Stimulated activated CD8-positive, alpha-beta memory T cell treated with anti-CD3 and anti-CD28 coated beads, Interleukin-15, amount 100 ng/mL, for 24 hours (primary cell): ENCODE data around the gene HIC2.
A peak's percentile ranks its signal among the peaks of the same experiment; 100 is the strongest.
"Not testable (repeated sequence)": the region's sequence is repeated elsewhere in the genome, so short reads cannot be mapped to it uniquely, and the experiment has no call there.

Source experiments
- DNase-seq: peaks from one replicate; pipeline ENCODE4 v3.0.0-alpha.2; 2020; ENCODE audit warnings: low read depth

Gene HIC2

DNA sequence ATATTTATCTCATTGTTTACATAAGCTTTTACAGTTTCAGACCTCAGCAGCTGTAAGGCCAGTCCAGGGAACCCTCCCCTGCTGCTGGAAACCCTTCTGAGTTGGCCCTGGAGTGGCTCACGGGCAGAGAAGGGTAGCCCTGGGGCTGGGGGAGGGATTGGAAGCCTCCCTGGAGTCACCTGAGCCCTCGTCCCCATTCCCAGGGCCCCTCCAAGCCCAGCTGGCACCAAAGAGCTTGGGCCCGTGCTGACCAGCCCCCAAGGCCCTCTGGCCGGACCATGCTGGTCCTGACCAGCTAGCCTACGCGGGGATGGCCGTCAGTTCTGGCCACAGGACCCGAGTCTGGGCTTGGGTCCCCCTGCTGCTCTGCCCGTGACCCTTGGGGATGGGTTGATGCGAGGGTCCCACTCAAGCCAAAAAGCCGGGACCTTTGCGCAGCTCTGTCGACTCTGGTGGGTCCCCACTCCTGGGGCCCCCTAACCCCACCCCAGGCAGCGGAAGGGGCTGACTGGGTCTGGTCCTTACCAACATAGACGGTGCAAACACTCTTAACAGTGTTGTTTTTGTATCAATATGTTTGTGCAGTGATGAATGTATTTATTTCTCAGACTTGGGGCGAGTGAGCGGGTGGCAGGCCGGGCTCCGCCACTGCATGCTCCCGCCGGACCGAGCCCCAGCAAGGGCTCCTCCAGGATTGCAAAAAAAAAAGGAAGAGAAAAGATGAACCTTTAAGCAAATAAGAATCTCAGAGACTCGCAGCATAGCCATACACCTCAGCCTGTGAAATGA lies 32.6 kb downstream of the HIC2 start:
- no peak for DNase-seq

DNA sequence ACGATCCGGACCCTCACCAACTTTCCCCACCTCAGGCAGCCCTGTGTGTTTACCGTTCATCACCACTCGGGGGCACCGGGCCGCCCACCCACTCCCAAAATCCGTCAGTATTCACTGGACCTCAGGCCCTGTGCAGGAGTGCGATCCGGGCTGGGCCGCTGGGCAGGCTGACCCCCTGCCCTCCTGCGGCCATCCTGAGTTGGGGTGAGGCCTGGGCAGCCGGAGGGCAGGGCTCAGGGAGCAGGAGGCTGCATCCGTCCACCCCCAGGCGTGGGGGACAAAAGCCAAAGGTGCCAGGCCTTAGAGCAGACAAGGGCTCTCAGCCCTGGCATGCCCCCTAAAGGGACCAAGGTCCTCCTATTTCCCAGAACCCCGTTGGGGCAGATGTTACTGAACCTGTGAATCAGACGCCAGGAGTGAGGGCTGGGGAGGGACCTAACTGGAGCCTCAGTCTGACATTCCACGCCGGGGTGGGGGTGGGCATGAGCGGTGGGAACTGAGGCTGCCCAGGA lies 33.2 kb downstream of the HIC2 start:
- DNase-seq = no peak

DNA sequence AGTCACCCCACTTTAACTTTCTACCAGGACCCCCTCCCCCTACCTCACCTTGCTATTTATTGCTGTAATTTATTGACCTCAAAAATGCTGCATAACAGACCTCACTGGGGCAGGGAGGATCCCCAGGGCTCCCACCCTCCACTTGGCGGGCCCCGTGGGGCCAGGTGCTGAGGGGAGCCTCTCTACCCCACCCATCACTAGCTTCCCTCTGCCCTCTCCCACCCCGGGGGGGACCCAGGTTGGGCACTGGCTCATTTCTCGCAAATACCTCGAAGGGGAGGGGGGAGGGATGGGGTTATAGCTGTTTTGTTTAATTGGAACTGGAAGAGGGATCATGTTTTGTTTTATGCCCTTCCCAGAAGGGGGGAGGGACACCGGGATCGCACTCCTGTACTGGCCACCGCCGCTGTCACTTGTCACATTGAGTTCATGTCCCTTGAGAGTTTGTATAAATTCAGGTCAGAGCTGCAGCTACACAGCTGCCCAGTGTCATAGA lies 33.7 kb downstream of the HIC2 start:
- no peak for DNase-seq

DNA sequence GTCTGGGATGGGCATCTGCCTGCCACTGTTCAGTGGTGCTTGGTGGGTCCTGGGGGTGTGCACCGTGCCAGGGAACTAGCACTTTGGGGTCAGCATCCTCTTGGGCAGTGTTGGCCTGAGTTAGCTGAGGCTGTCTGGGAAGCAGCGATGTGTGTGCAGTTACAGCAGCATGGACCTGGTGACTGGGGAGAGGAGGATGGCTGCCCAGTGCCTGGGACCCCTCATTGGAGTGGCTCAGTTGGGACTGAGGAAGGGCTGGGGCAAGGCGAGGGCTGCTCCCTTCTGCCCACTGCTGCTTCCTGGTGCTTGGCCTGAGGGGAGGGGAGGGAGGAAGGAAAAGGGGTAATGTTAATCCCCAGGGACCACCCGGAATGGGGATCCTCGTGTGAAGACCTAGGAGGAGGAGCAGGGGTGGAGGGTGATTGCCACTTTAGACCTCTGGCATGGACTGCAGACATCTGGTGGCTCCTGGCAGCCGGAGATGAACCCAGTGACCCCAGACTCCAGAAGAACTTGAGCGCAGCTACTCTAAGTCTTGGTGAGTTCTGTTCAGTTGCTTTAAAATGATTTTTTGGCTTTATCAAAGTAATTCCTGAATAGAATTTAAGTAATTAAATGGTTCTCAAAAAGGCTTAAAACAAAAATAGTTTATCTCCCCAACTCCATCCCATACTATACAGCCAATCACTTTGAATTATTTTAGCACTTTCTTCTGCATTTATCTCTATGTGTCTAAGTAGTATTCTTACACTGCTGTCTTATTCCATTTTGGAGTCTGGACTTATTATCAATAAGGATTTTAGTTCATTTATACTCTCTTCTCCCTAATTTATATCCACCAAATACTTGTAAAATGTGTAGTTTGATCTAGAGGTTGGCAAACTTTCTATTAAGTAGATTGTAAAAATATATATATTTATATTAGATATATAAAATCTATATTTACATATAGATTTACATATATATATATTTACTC lies 34.7 kb downstream of the HIC2 start:
- no peak for DNase-seq

DNA sequence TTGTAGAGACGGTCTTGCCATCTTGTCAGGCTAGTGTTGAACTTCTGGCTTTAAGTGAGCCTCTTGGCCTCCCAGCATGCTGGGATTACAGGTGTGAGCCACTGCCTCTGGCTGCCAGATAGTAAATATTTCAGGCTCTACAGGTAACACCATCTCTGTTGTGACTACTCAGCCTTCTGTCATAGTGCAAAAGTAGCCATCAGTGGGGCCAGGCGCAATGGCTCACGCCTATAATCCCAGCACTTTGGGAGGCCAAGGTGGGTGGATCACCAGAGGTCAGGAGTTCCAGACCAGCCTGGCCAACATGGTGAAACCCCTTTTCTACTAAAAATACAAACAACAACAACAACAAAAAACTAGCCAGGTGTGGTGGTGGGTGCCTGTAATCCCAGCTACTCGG lies 35.5 kb downstream of the HIC2 start:
- not testable (repeated sequence) for DNase-seq

DNA sequence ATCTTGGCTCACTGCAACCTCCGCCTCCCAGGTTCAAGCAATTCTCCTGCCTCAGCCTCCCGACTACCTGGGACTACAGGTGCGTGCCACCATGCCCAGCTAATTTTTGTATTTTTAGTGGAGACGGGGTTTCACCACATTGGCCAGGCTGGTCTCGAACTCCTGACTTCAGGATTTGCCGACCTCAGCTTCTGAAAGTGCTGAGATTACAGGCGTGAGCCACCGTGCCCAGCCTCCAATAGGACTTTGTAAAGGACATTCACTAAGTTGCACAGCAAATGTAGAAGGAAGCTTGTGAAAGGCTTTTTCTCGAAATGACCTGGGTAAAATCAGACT lies 37.8 kb downstream of the HIC2 start:
- DNase-seq = not testable (repeated sequence)

DNA sequence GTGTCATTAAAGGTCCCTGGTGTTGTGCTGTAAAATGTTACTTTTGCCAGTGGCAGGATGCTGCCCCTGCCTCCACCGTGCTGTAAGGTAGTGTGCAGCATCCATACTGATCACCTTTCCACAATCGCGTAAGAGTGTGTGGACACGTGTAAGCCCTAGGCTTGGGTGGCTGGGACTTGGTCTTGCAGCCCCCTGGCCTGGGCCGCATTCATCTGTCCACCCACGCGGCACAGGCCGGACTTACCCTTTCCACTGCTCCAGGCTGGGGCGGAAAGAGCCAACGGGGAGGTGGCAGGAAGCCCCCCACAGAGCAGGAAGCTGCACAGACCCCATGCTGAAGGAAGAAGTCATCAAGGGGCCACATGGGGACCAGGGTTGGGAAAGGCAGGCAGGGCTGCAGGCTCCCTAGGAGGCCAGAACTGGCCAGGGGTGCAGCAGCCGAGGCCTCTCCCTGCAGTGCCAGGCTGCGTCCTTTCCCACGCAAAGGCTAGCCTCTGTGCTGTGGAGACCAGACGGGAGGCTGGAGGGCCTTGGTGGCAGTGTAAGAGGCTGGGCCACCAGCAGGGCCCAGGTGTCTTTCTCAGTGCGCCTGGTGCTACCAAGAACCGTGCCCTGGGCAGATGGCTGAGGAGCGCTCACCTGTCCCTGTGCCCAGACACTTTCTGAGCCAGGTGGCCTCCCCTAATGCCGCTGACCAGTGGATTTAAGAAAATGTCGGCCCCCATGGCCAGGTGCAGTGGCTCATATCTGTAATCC lies 38.3 kb downstream of the HIC2 start:
- DNase-seq = no peak

DNA sequence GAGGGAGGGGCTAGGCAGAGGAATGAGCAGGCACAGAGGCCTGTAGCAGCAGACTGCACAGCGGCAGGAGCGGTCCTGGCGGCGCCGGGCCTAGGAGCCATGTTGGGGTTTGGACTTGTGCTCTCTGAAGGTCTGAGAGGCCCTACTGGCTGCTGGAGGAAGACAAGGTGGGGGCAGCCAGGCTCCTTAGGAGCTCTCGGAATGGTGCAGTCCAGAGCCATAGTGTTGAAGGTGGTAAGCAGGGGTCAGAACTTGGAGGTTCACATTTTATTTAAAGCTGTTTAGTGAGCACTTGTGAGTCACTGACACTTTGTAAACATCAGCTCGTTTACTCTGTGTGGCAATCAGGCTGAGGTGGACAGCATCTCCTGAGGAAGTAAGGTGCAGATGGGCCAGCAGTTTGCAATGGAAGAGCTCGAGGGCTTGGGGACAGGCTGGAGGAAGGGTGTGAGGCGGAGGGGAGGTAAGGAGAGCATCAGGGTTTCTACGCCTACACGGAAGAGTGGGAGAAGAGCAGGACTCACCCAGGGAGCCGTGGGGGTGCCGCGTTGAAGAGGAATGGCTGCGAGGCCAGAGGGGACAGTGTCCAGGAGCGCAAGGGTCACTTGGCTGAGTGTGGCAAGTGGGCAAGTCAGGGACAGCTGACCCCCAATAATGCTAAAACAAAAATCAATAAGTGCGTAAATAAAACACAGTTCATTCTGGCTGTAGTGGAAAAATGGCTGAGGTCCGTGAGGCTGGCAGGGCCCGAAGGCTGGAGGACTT lies 40.0 kb downstream of the HIC2 start:
- DNase-seq = no peak

DNA sequence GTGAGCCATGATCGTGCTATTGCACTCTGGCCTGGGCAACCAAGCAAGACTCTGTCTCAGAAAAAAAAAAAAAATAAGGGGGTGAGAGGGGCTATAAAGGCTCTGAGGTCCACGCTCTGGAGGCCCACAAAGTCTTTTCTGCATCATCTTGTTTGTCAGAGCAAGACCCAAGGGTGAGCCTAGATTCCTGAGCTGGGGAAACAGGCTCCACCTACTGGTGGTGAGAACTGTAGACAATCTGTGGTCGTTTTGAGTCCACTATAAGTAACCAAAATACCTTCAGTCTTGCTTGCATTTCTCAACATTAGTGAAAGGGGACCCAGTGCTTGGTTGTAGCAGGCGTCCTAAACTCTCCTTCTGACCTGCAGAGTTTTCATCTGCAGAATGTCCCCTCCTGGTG lies 45.5 kb downstream of the HIC2 start:
- not testable (repeated sequence) for DNase-seq

DNA sequence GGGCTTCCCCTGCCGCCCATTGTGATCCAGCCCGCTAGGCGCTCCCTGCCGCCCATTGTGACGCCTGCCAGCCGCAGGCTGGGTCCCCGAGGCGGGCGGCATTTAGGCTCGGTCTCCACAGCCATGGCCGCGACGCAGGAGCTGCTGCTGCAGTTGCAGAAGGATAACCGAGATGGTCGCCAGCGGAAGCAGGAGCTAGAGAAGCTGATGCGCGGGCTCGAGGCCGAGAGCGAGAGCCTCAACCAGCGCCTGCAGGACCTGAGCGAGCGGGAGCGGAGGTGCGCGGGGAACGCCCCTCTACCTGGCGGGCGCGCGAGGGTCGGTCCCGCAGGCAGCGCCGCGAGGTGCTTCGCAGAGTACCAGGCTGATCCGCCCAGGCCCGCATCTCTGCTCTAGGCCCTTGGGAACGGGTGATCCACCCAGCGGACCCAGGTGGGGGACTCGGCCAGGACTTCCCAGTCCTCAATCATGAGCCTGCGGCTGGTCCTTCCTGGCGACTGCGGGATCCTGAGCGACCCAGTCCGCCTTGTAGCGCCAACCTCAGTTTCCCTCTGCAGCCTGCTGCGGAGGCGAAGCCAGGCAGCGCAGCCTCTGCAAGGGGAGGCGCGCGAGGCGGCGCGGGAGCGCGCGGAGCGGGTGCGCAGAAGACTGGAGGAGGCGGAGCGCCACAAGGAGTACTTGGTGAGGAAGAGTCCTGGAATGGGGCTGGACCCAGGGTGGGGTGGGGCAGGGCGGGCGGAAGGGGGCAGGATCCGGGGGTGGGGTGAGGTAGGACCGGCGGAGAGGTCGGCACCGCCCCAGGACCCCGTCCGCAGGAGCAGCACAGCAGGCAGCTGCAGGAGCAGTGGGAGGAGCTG lies 50.4 kb downstream of the HIC2 start, which contains the start of gene TMEM191C:
Gene TMEM191C (plus strand): TSS at position 51 of the 857 bp plus-strand sequence. CDS start 73 bp downstream, at position 124.
- not testable (repeated sequence) for DNase-seq

DNA sequence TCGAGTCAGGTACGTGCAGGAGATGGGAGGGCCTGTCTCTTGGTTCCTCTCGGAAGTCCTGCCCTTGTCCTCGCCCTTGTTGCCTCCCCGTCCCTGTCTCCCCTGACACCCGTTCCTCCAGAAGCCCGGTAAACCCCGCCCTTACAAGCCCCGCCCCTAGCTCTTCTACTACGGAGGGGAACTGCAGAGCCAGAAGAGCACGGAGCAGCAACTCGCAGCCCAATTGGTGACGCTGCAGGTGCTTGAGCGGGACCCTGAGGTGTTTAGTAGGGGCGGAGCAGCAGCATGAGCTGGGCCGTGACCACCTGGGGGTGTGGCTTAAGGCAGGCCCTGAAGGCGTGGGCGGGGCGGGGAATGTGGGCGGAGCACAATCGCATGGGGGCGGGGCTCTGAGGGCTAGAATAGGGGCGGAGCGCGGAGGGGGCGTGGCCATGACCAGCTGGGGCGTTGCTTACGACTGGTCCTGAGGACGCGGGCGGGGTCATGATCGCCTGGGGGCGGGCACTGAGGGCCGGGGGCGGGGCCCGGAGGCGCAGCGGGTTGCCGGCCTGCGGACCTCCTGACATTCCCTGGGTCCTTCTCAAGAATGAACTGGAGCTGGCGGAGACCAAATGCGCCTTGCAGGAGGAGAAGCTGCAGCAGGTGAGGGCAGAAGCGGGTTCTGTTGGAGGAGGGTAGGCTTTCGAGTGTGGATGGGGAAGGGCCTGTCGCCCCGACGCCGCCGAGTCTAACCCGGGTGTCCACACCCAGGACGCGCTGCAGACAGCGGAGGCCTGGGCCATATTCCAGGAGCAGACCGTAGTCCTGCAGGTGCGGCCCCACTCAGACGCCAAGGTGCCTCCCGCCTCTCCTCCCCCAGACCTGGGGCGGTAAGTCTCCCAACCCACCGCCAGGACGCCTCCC lies 51.3 kb downstream of the HIC2 start:
- peak; percentile 73 for DNase-seq

DNA sequence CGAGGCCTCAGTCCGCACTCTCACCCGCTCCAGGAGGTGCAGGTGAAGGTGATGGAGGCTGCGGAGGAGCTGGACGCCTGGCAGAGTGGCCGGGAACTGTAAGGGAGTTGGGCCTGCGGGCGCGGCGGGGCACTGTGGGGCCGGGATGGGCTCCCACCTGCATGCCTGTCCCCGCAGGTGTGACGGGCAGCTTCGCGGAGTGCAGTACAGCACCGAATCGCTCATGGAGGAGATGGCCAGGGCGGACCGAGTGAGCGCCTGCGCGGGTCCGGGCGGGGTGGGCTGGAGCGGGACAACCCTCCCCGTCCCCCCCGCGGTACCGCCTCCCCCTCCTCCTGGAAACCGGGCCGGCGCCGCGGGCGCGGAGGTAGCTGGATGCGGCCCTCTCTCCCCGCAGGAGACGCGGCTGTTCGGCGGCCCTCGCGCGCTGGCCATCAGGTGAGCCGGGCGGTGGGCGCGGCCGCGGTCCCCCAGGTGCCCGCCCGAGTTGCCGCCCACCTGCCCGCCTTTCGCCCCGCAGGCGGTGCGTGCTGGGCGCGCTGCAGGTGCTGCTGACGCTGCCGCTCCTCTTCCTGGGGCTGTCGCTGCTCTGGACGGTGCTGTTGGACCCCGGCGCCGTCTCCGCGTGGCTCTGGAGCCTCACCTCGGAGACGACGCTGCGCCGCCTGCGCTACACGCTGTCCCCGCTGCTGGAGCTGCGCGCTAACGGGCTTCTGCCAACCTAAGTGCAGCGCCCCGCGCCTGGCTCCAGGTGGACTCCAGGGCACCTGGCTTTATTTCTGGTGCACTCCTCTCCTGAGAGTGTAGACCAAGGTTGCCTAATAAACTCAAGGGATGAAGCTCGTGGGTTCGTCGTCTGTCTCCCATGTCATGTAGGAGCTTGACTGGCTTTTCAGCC lies 52.2 kb downstream of the HIC2 start:
- DNase-seq = not testable (repeated sequence)

DNA sequence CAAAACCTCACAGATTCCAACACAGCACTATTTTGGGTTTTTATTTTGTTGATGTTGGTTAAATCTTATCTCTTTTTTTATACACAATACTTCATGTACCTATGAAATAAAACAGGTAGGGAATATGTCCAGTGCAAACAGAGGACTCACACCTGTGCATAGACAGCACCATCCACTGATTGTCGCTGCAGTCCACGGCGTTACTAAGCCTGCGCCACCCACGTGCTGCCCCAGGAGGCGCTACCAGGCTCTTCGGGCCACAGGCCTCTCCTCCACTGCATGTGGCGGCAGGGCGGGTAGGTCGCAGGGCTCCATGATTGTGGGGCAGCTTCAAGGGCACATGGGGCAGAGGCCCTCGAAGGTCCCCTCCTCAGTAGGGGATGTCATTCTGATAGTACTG lies 55.8 kb downstream of the HIC2 start:
- not testable (repeated sequence) for DNase-seq

DNA sequence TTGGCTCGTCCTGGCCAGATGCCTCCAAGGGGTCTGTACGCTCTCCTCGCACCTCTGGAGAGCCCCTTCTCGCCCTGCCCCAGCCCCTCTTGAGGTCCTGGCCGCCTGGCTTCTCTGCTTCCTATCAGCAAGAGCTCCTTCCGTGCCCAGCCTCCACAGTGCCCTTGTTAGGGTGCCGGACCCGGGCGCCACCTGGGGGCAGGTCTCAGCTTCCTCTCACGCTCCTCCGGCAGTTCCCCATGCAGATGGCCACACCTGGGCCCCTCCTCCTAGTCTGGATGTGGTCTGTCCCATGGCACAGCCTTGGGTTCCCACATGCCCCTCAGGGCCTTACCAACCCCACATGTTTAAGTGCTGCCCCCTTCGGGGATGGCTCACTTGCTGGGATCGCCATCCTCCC lies 56.5 kb downstream of the HIC2 start:
- DNase-seq = not testable (repeated sequence)

DNA sequence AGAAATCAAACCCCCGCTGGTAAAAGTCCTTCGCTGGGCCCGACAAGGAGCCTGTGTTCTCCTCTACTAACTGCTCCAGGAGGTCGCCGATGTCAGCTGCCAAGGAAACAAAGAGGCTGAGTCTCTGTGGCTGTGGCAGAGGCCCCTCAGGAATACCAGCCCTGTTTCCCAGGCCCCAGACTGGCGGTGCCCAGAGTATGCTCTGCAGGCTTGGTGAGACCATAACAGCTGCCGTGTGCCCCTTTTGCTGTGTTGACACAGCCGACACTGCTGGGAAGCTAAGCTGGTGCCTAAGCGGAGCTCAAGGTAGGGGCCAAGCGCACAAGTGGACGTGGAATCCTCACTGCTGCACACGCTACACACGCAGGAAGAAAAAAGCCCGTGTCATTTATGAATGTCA lies 66.9 kb downstream of the HIC2 start:
- not testable (repeated sequence) for DNase-seq

DNA sequence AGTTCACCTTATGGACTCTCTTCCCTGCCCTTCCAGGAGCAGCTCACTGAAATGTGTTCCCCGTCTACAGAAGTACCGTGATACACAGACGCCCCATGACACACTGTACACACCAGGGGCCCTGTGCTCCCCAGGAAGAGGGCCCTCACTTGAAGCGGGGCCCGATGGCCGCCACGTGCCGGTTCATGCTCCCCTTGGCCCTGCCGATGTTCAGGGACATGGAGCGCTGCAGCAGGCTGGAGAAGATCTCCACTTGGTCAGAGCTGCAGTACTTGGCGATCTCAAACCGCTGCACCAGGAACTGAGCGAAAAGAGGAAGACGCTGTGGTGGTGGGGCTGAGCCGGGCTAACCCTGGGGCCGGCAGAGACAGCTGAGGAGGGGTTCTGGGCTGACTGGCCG lies 70.6 kb downstream of the HIC2 start:
- not testable (repeated sequence) for DNase-seq

DNA sequence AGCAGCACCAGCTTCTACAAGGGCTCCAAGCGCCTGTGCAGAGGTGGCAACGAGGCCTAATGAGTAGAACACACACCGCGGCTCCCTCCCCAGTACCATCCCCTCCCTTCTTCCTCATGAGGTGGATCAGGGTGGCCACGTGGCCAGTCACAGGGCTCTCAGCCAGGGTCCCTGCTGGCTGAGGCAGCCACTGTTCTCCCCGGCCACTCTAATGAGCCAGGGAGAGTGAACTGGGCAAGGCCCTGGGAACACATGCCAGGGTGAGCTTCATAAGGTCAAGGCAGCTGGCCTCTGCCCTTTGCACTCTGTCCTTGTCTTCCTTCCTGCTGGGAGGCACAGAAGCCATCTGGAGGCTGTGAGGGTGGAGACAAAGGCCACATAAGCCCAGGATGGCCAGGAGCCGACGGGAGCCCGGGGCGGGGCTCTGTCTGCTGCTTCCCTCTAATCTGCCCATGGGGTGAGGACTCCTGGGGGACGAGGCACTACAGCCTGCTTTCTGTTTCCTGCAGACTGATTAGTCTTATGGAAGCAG lies 72.0 kb downstream of the HIC2 start:
- not testable (repeated sequence) for DNase-seq

DNA sequence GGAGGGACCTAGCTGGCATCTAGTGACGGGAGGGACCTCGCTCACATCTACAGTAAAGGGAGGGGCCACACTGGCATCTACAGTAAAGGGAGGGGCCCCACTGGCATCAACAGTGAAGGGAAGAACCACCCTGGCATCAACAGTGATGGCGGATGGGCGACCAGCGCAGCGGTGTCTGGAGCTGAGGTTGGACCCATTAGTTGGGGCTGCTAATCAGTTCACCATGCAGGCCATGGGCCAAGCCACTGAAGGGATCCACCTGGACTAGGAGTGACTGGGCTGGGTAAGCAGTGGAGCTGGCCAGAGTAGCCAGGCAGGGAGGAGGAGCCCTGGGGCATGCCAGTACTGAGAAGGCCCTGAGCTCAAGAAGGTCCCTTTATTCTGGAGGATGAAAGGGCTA lies 73.4 kb downstream of the HIC2 start:
- DNase-seq = not testable (repeated sequence)
